Spinal cord (tissue), 10 donors: ENCODE results near the gene ZNRF4. TPM values are rescaled to one million over a fixed set of nuclear protein-coding genes. Genes with fewer than 3 reads are reported as not detected.
"Not testable (repeated sequence)": the region's sequence is repeated elsewhere in the genome, so short reads cannot be mapped to it uniquely, and the experiment has no call there.

ENCODE experiments used
- DNase-seq, 6 donors: peaks; one replicate each; pipeline versions ENCODE4 v3.0.0 to v3.0.0-alpha.2; 2013 to 2015; ENCODE audit warnings: low spot score in 6 of 6, low read depth in 4 of 6
- H3K27ac ChIP-seq: one replicate; pipeline ENCODE4 v1.5.1; 2013; ENCODE audit warnings: low read depth, low read length, control low read depth
- H3K27me3 ChIP-seq: one replicate; pipeline ENCODE4 v1.6.1; 2013; ENCODE audit warnings: low read length; ENCODE audit not compliant: control insufficient read depth, insufficient read depth
- H3K36me3 ChIP-seq: one replicate; pipeline ENCODE4 v1.6.1; 2013; ENCODE audit warnings: low read length; ENCODE audit not compliant: control insufficient read depth, insufficient read depth
- H3K4me1 ChIP-seq: one replicate; pipeline ENCODE4 v1.6.1; 2013; ENCODE audit warnings: low read length; ENCODE audit not compliant: control insufficient read depth, insufficient read depth
- H3K4me3 ChIP-seq: one replicate; pipeline ENCODE4 v1.5.1; 2013; ENCODE audit warnings: low read depth, low read length, control low read depth
- H3K9me3 ChIP-seq: one replicate; pipeline ENCODE4 v1.6.1; 2013; ENCODE audit warnings: low read length; ENCODE audit not compliant: control insufficient read depth, insufficient read depth
- WGBS: methylation state at CpG from one replicate; pipeline ENCODE4 v1.1.5; 2013; ENCODE audit warnings: missing lambda C conversion rate; ENCODE audit not compliant: insufficient coverage; 5-methylcytosine and 5-hydroxymethylcytosine counted together
- long read RNA-seq, 4 donors: transcript quantifications; one replicate each; lab custom pipeline, GENCODE V29; 2026
- polyA plus RNA-seq, 2 donors: library from polyadenylated mRNA; unstranded; fragments of 120-200 nt; gene quantifications; one replicate each; pipeline ENCODE4 v1.2.1, GENCODE V29; 2013; ENCODE audit not compliant: insufficient read length in 2 of 2
- total RNA-seq, 2 donors: library from RNA; depleted of rRNA in 1 of 2; stranded (reverse); fragments of 120-200 nt in 1 of 2; fragments of >200 nt in 1 of 2; gene quantifications; one replicate each; pipeline versions ENCODE4 v1.2.3 to v1.2.4, GENCODE V29; 2013 to 2014
- donor health status: healthy.

Gene ZNRF4, protein sequence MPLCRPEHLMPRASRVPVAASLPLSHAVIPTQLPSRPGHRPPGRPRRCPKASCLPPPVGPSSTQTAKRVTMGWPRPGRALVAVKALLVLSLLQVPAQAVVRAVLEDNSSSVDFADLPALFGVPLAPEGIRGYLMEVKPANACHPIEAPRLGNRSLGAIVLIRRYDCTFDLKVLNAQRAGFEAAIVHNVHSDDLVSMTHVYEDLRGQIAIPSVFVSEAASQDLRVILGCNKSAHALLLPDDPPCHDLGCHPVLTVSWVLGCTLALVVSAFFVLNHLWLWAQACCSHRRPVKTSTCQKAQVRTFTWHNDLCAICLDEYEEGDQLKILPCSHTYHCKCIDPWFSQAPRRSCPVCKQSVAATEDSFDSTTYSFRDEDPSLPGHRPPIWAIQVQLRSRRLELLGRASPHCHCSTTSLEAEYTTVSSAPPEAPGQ
- total RNA-seq (under 1 TPM in 1 of 2 donors, not detected in 1; 0.11 TPM), polyA plus RNA-seq (under 1 TPM; 0.51 to 0.71 TPM)
- long read RNA-seq, donor 1, result 0 reads
- long read RNA-seq, donor 2, result 0 reads
- long read RNA-seq, donor 3, result 0 reads
- long read RNA-seq, donor 4, result 0 reads

DNA sequence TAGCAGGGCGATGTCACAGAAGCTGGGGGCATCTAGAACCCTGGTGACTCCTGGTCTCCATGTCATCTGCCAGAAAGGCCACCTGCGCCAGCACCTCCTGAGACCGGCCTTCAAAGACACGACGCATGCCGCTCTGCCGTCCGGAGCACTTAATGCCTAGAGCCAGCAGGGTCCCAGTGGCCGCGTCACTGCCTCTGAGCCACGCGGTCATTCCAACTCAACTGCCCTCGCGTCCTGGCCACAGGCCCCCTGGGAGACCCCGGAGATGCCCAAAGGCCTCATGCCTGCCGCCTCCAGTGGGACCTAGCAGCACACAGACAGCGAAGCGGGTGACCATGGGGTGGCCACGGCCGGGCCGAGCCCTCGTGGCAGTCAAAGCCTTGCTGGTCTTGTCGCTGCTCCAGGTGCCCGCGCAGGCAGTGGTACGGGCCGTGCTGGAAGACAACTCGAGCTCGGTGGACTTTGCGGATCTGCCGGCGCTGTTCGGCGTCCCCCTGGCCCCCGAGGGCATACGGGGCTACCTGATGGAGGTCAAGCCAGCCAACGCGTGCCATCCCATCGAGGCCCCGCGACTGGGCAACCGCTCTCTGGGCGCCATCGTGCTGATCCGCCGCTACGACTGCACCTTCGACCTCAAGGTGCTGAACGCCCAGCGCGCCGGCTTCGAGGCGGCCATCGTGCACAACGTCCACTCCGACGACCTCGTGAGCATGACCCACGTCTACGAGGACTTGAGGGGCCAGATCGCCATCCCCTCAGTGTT is at the start of gene ZNRF4:
Gene ZNRF4 (plus strand): TSS at position 51 of the 763 bp plus-strand sequence. CDS start 75 bp downstream, at position 126.
- no peaks in the 10 kb centered on the region for H3K36me3 ChIP-seq
- H3K9me3 ChIP-seq, result peaks cover 4% of the 10 kb centered on the region
- H3K4me3 ChIP-seq, result no peak within 1 kb of the TSS
- peaks cover 11% of the 10 kb centered on the region for H3K4me1 ChIP-seq
- no peaks in the 10 kb centered on the region for H3K27me3 ChIP-seq
- DNase-seq, result no peak
- WGBS, result 87% methylated on average over 62 of the region's 62 CpGs
- no peak within 1 kb of the TSS for H3K27ac ChIP-seq

DNA sequence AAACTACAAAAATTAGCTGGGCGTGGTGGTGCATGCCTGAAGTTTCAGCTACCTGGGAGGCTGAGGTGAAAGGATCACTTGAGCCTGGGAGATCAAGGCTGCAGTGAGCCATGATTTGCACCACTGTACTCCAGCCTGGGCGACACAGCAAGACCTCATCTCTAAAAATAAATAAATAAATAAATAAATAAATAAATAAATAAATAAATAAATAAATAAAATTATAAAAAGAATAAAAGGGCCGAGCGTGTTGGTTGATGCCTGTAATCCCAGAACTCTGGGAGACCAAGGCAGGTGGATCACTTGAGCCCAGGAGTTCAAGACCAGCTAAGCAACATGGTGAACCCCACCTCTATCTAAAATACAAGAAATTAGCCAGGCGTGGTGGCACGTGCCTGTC is 49.0 kb upstream of the ZNRF4 start:
- not testable (repeated sequence) for H3K27me3 ChIP-seq
- no CpG with 5 or more reads among the region's 6 CpGs for WGBS

DNA sequence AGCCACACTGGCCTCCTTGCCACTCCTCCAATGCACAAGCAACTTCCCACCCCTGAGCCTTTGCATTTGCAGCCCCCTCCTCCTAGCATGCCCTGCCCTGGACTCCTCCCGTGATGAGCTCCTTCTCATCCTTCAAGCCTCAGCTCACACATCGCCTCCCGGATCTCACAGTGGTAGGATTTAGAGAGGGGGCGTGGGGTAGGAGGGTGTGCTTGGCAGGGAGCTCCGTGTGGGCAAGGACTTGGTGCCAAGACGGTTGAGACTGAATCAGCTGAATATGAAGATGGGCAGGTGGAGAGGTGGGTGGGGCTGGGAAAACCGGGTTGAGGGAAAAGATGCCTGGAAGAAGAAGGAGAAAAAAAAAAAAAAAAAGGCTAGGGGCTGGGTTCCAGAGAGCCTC is 48.4 kb upstream of the ZNRF4 start:
- H3K27me3 ChIP-seq, result no peaks in the 10 kb centered on the region
- WGBS, result 51% methylated on average over 4 of the region's 7 CpGs
- H3K36me3 ChIP-seq, result no peaks in the 10 kb centered on the region
- peaks cover 2% of the 10 kb centered on the region for H3K9me3 ChIP-seq
- H3K4me1 ChIP-seq, result peaks cover 6% of the 10 kb centered on the region
- no peak for DNase-seq
- H3K4me3 ChIP-seq, result no peak overlapping the region
- no peak overlapping the region for H3K27ac ChIP-seq

More for the DNA sequence above, 49.0 kb upstream of the ZNRF4 start:
- H3K36me3 ChIP-seq, H3K27ac ChIP-seq, DNase-seq, H3K4me3 ChIP-seq, H3K4me1 ChIP-seq, H3K9me3 ChIP-seq: not testable (repeated sequence)

DNA sequence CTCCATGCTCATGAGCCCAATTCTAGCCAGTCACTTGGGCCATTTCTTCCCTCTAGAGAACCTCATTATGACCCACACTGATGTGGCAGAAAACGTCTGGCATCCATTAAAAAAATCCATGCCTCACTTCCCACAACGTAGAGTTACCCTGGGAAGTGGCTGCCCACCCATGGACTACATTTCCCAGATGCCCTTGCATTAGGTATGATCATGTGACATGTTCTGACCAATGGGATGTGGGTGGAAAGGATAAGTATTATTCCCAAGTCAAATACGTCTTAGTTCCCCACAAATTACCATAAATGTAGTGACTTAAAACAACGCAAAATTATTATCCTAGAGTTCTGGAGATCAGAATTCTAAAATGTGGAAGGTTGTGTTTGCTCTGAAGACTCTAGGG is 47.9 kb upstream of the ZNRF4 start:
- 0% methylated on average over 1 of the region's 4 CpGs for WGBS
- H3K27me3 ChIP-seq, result no peaks in the 10 kb centered on the region
- H3K4me1 ChIP-seq, result peaks cover 6% of the 10 kb centered on the region
- DNase-seq, result peak in 1 of 6 donors; percentile 45
- peaks cover 2% of the 10 kb centered on the region for H3K9me3 ChIP-seq
- H3K27ac ChIP-seq, result no peak overlapping the region
- no peak overlapping the region for H3K4me3 ChIP-seq
- H3K36me3 ChIP-seq, result no peaks in the 10 kb centered on the region

DNA sequence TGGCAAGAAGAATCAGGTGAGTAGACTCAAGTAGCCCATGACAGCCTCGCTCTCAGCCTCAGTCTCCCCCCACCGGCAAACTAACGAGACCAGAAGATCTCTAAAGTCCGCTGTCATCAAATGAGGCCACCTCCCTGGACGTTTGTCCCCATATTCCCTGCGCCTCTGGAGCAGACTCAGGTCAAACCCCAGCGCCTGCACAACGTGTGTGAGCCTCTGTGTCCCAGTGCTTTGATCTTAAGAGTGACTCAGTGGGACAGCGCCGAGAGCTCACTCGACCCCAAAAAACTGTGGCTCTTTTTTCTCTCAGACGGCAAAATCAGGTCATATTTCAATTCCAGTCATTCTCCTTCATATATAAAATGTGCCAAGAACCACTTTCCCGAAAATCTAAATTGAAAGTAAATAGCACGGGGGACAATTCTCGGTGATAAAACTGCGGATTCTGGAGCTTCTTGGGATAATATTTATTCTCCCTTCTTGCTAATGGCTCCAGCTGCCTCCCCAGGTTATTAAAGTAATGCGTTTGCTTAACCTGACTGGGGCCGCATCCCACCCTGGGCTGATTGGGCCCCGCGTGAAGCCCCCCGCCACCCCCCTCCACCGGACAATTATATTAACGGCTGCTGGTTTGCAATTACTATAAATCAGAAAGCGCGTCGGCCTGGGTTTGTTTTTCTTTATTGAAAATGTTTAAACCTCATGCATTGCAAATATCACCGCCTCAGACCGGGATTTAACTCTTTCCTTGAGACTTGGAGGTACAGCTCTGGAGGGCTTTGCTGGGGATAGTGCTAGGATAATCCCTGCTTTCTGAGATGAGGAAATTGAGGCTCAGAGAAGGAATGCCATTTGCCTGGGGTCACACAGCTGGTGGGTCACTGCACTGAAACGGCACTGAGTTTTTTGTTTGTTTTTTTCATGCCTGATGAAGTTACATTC is 37.5 kb upstream of the ZNRF4 start:
- Histone ChIP-seq H3K27me3 (no peaks in the 10 kb centered on the region), H3K4me1 (no peaks in the 10 kb centered on the region), H3K9me3 (no peaks in the 10 kb centered on the region), H3K27ac (no peak overlapping the region), H3K36me3 (no peaks in the 10 kb centered on the region), H3K4me3 (no peak overlapping the region)
- WGBS, result 40% methylated on average over 17 of the region's 29 CpGs
- DNase-seq, result peak in 2 of 6 donors; percentile 24 to 92

DNA sequence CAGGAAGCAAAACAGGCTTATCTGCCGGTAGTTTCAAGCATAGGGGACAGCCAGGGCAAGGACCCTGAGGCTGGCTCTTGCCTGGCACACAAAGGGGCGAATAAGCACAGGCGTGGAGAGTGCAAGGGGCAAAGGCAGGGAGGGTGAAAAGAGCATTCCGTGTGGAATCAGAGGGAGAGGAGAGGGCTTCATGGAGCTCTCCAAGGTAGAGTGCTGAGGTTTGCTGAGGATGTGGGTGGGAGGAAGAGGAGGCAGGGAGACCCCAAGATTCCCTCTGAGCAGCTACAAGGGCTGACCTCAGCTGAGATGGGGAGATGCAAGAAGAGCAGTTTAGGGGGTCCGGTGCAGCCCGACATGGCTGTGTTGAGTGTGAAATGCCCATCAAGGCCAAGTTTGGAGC is 36.5 kb upstream of the ZNRF4 start:
- no peak for DNase-seq
- Histone ChIP-seq H3K27me3 (no peaks in the 10 kb centered on the region), H3K36me3 (no peaks in the 10 kb centered on the region), H3K9me3 (no peaks in the 10 kb centered on the region), H3K27ac (no peak overlapping the region), H3K4me3 (no peak overlapping the region), H3K4me1 (no peaks in the 10 kb centered on the region)
- 72% methylated on average over 6 of the region's 6 CpGs for WGBS

DNA sequence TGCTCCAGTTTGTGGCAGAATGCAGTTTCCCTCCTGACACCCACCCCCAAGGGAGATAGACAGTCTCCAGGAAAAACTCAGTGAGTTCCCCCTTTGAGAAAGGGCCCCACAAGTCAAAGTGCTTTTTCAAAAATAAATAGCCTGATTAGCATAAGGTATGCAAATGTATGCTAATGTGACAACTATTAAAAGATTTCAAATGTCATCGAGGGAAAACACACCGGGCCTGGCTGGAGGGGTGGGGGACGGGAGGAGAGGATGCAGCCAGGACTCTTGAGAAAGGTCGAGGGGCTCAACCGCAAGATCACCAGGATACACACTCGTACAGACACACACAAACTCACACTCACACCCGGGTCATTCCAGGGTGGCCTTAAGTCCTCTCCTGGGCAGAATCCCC is 34.3 kb upstream of the ZNRF4 start:
- WGBS, result no CpG with 5 or more reads among the region's 7 CpGs
- peak in 1 of 6 donors; percentile 17 for DNase-seq
- no peak overlapping the region for H3K27ac ChIP-seq
- H3K9me3 ChIP-seq, result no peaks in the 10 kb centered on the region
- no peak overlapping the region for H3K4me3 ChIP-seq
- H3K27me3 ChIP-seq, result no peaks in the 10 kb centered on the region
- no peaks in the 10 kb centered on the region for H3K36me3 ChIP-seq
- H3K4me1 ChIP-seq, result peaks cover 5% of the 10 kb centered on the region

DNA sequence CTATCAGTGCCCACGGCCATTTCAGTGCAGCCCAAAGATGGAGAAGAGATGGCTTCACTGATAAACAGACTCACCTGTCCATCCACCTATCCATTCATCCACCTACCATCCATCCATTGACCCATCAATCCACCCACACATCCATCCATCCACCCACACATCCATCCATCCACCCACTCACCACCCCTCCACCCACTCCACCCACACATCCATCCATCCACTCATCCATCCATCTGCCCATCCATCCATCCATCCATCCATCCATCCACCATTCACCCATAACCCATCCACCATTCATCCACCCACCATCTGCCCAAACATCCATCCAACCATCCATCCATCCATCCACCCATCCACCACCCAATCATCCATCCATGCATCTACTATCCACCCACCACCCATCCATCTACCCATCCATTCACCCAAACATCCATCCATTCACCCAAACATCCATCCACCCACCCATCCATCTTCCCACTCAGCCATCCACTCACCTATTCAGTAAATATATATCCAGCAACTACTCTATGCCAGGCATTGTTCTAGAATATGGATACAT is 31.6 kb upstream of the ZNRF4 start:
- DNase-seq, result no peak
- WGBS, result 67% methylated on average over 1 of the region's 1 CpG
- H3K9me3 ChIP-seq, result no peaks in the 10 kb centered on the region
- peaks cover 5% of the 10 kb centered on the region for H3K4me1 ChIP-seq
- H3K27ac ChIP-seq, result no peak overlapping the region
- H3K36me3 ChIP-seq, result no peaks in the 10 kb centered on the region
- H3K4me3 ChIP-seq, result no peak overlapping the region
- H3K27me3 ChIP-seq, result no peaks in the 10 kb centered on the region
